Endothelial cell of umbilical vein (primary cell): ENCODE results near the gene KIF24. TPM values are rescaled to one million over a fixed set of nuclear protein-coding genes. Genes with fewer than 3 reads are reported as not detected.
"Not testable (repeated sequence)": the region's sequence is repeated elsewhere in the genome, so short reads cannot be mapped to it uniquely, and the experiment has no call there.

Source experiments
- BruUV-seq: library from RNA; stranded (reverse); fragments of 400-500 nt; replicated peaks from 2 replicates; lab custom pipeline; 2021; lab: Mats Ljungman, UMichigan
- CTCF ChIA-PET: fragments of 300-600, 350-600 bp; sonication (Branson Sonifier 250); formaldehyde crosslinking; loops from one replicate; lab custom pipeline; 2021; ENCODE audit warnings: antibody characterized with exemption, inconsistent platforms; lab: Charles Lee
- POLR2A ChIA-PET: fragments of 300-600, 350-600 bp; sonication (Branson Sonifier 250); formaldehyde crosslinking; loops from one replicate; lab custom pipeline; 2021; ENCODE audit warnings: antibody characterized with exemption, inconsistent platforms; lab: Charles Lee
- DNase-seq: peaks from one replicate; pipeline ENCODE4 v3.0.0-alpha.2; 2011; ENCODE audit warnings: low read depth, low spot score
- FAIRE-seq: peaks from 2 replicates; lab custom pipeline; 2011; peaks lifted over from hg19 to GRCh38; lab: Jason Lieb, UNC
- H2AFZ ChIP-seq: 2 replicates; pipeline ENCODE4 v1.6.0; 2012; ENCODE audit warnings: low read depth, low read length, control low read depth, inconsistent platforms
- H3K27ac ChIP-seq: 2 replicates; pipeline ENCODE4 v1.5.1; 2011; ENCODE audit warnings: low read depth, mild to moderate bottlenecking, control low read depth, low read length, moderate library complexity; ENCODE audit not compliant: insufficient read depth
- H3K27me3 ChIP-seq, 2 experiments: 2 replicates each; pipeline versions ENCODE4 v1.6.0 to v1.6.1; 2011; ENCODE audit warnings: low read length in 2 of 2, mixed read lengths in 1 of 2; ENCODE audit not compliant: control insufficient read depth in 2 of 2, insufficient read depth in 2 of 2
- H3K36me3 ChIP-seq, 2 experiments: 2 replicates in 1 of 2; 3 replicates in 1 of 2; pipeline ENCODE4 v1.5.1; 2011; ENCODE audit warnings: low read length in 2 of 2, mild to moderate bottlenecking in 1 of 2, moderate library complexity in 1 of 2; ENCODE audit not compliant: control insufficient read depth in 2 of 2, insufficient read depth in 2 of 2; ENCODE audit errors: extremely low read depth in 1 of 2
- H3K4me1 ChIP-seq: 3 replicates; pipeline ENCODE4 v1.5.1; 2011; ENCODE audit warnings: mild to moderate bottlenecking, low read length; ENCODE audit not compliant: control insufficient read depth, insufficient read depth; ENCODE audit errors: extremely low read depth
- H3K4me2 ChIP-seq: 2 replicates; pipeline ENCODE4 v1.6.1; 2011; ENCODE audit warnings: low read length, control low read depth, mixed read lengths; ENCODE audit not compliant: insufficient read depth
- H3K4me3 ChIP-seq, 3 experiments: fragments of 200-600 bp in 1 of 3; sonication (generic), shearing (Covaris generic) in 1 of 3; replicated peaks in 1 of 3; 2 replicates each; pipeline ENCODE4 v1.5.1; 2011 to 2016; ENCODE audit warnings: control low read depth in 3 of 3, low read length in 3 of 3, mild to moderate bottlenecking in 2 of 3, inconsistent platforms in 1 of 3, low read depth in 1 of 3, moderate library complexity in 1 of 3; ENCODE audit not compliant: insufficient read depth in 1 of 3
- H3K79me2 ChIP-seq: 2 replicates; pipeline ENCODE4 v1.6.0; 2012; ENCODE audit warnings: low read length, inconsistent platforms; ENCODE audit not compliant: control insufficient read depth, insufficient read depth
- H3K9ac ChIP-seq: replicated peaks from 2 replicates; pipeline ENCODE3; 2011; ENCODE audit warnings: low read length, control low read depth; ENCODE audit not compliant: insufficient read depth; ENCODE audit errors: extremely low read depth
- H3K9me1 ChIP-seq: replicated peaks from 3 replicates; pipeline ENCODE4 v1.6.0; 2011; ENCODE audit warnings: mild to moderate bottlenecking, low read length; ENCODE audit not compliant: control insufficient read depth, insufficient read depth; ENCODE audit errors: extremely low read depth
- H3K9me3 ChIP-seq: replicated peaks from 2 replicates; pipeline ENCODE4 v1.5.1; 2012; ENCODE audit warnings: low read length, inconsistent platforms; ENCODE audit not compliant: control insufficient read depth, insufficient read depth
- H4K20me1 ChIP-seq: replicated peaks from 2 replicates; pipeline ENCODE3; 2011; ENCODE audit warnings: mild to moderate bottlenecking, low read length; ENCODE audit not compliant: control insufficient read depth, insufficient read depth; ENCODE audit errors: extremely low read depth
- EZH2 ChIP-seq: IDR thresholded peaks from 2 replicates; pipeline ENCODE4 v1.6.1; 2012; ENCODE audit warnings: borderline replicate concordance, low read depth, mild to moderate bottlenecking, moderate library complexity, low read length, inconsistent platforms; ENCODE audit not compliant: severe bottlenecking
- FOS ChIP-seq: IDR thresholded peaks from 2 replicates; pipeline ENCODE4 v1.6.1; 2011; ENCODE audit warnings: mild to moderate bottlenecking, low read length, moderate library complexity, borderline replicate concordance; ENCODE audit not compliant: insufficient read depth
- JUN ChIP-seq: IDR thresholded peaks from 2 replicates; pipeline ENCODE4 v1.6.1; 2011; ENCODE audit warnings: borderline replicate concordance, low read depth; ENCODE audit not compliant: insufficient read length, insufficient read depth
- MYC ChIP-seq: IDR thresholded peaks from one replicate; pipeline ENCODE4 v1.6.1; 2011; ENCODE audit warnings: mild to moderate bottlenecking, low read depth, low read length
- dilution Hi-C: fragments of 300-500 bp; cut with MboI; formaldehyde crosslinking; loops from one replicate; pipeline ENCODE4 v1.15.0; 2019; ENCODE audit warnings: low sequenced_read_pairs; ENCODE audit not compliant: extremely low pct_ligation_motif_present
- intact Hi-C: fragments of 100-400 bp; cut with micrococcal nuclease; formaldehyde crosslinking; loops from one replicate; pipeline ENCODE4 v1.10.0; 2022
- polyA plus RNA-seq, 4 experiments: library from polyadenylated mRNA; depleted of rRNA in 3 of 4; stranded (reverse) in 3 of 4; unstranded in 1 of 4; fragments of >200 nt; gene quantifications; 2 replicates each; pipeline versions ENCODE4 v1.2.1 to v1.2.3, GENCODE V29; 2011 to 2012; ENCODE audit warnings: missing spikeins in 1 of 4
- total RNA-seq: library from RNA; stranded (reverse); gene quantifications from 2 replicates; pipeline ENCODE4 v1.2.3, GENCODE V29; 2021
- TF ChIP-seq, protein P1 (sequence below), 2 donors: IDR thresholded peaks; 1 replicate in 1 of 2; 2 replicates in 1 of 2; pipeline ENCODE4 v1.5.1; 2011; ENCODE audit warnings: low read length in 2 of 2, mild to moderate bottlenecking in 2 of 2, moderate library complexity in 2 of 2, control low read depth in 1 of 2, inconsistent platforms in 1 of 2, low read depth in 1 of 2; ENCODE audit not compliant: insufficient read depth in 1 of 2; ENCODE audit errors: extremely low read depth in 1 of 2

The KIF24 gene
- total and polyA plus RNA-seq, 2 donors (not counting 3 experiments of a cell fraction or from before 2014, with no cell fraction given), result 2.1 to 4.8 TPM

- Histone ChIP-seq H2AFZ (no peak overlapping the region), H4K20me1 (no peaks in the 10 kb centered on the region), H3K9me1 (no peaks in the 10 kb centered on the region), H3K79me2 (no peaks in the 10 kb centered on the region), H3K4me3 (no peak overlapping the region), H3K27ac (no peak overlapping the region), H3K36me3 (no peaks in the 10 kb centered on the region), H3K4me1 (no peaks in the 10 kb centered on the region), H3K27me3 (no peaks in the 10 kb centered on the region), H3K9ac (no peak overlapping the region), H3K9me3 (no peaks in the 10 kb centered on the region), H3K4me2 (no peak overlapping the region)
- FAIRE-seq (no peak), DNase-seq (no peak)
- intact Hi-C loops, result no loop called here
- BruUV-seq, result no TSS peak
- ChIA-PET POLR2A (no interaction called here), CTCF (no interaction called here)
- dilution Hi-C loops, result no loop called here
- TF ChIP-seq, protein P1, sequence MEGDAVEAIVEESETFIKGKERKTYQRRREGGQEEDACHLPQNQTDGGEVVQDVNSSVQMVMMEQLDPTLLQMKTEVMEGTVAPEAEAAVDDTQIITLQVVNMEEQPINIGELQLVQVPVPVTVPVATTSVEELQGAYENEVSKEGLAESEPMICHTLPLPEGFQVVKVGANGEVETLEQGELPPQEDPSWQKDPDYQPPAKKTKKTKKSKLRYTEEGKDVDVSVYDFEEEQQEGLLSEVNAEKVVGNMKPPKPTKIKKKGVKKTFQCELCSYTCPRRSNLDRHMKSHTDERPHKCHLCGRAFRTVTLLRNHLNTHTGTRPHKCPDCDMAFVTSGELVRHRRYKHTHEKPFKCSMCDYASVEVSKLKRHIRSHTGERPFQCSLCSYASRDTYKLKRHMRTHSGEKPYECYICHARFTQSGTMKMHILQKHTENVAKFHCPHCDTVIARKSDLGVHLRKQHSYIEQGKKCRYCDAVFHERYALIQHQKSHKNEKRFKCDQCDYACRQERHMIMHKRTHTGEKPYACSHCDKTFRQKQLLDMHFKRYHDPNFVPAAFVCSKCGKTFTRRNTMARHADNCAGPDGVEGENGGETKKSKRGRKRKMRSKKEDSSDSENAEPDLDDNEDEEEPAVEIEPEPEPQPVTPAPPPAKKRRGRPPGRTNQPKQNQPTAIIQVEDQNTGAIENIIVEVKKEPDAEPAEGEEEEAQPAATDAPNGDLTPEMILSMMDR (IDR thresholded peaks at IDR 0.05; ENCODE audit: extremely low read depth in 1 of 2, insufficient read depth in 1 of 2, low read depth in 1 of 2, low read length in 2 of 2), result no peak
- TF ChIP-seq EZH2, result no peak
- no peak for TF ChIP-seq FOS
Measured at GRCh38 chr9:34311499-34312185, 17.4 kb downstream of the KIF24 start.

DNA sequence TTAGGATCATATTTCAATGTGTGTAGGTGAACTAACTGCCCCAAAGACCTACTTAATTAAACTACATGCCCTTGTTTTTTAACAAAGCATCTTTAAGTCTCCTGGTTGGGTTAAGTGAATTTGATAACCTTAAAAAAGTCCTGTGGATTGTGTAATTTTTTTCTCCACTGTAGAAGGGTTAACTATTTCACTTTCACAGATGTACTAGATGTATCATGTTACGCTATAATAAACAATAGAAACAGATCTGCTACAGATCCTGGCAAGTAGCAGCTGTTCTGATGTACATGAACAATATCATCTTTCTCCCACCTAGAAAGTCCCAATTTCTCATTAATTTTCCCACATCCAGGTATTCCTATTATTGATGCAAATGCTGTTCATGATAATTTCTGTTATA, 18.9 kb downstream of the KIF24 start:
- H3K27me3 ChIP-seq, result no peaks in the 10 kb centered on the region
- no peaks in the 10 kb centered on the region for H3K36me3 ChIP-seq
- no peaks in the 10 kb centered on the region for H3K79me2 ChIP-seq
- CTCF ChIA-PET, result no interaction called here
- H3K27ac ChIP-seq, result no peak overlapping the region
- DNase-seq (no peak), FAIRE-seq (no peak)
- H3K4me2 ChIP-seq, result no peak overlapping the region
- no peak overlapping the region for H2AFZ ChIP-seq
- H3K4me3 ChIP-seq, result no peak overlapping the region
- POLR2A ChIA-PET, result no interaction called here
- BruUV-seq, result no TSS peak
- intact Hi-C loops, result no loop called here
- dilution Hi-C loops, result no loop called here
- H3K4me1 ChIP-seq, result no peaks in the 10 kb centered on the region
- no peak for TF ChIP-seq JUN
- TF ChIP-seq MYC, result no peak
- H3K9me3 ChIP-seq, result no peaks in the 10 kb centered on the region
- H3K9me1 ChIP-seq, result no peaks in the 10 kb centered on the region
- no peak overlapping the region for H3K9ac ChIP-seq
- no peaks in the 10 kb centered on the region for H4K20me1 ChIP-seq

GRCh38 chr9:34308316-34308715, 20.8 kb downstream of the KIF24 start:
- H3K4me2 ChIP-seq, H3K36me3 ChIP-seq, H2AFZ ChIP-seq, dilution Hi-C loops, H3K9me3 ChIP-seq, H4K20me1 ChIP-seq, H3K27ac ChIP-seq, POLR2A ChIA-PET, H3K9ac ChIP-seq, FAIRE-seq, H3K27me3 ChIP-seq, BruUV-seq, DNase-seq, H3K4me3 ChIP-seq, intact Hi-C loops, H3K9me1 ChIP-seq, H3K4me1 ChIP-seq, H3K79me2 ChIP-seq: not testable (repeated sequence)
- CTCF ChIA-PET, result interaction anchor here (0.7 kb wide), 1 partner anchor 236 kb away, joined by 3 read pairs; no protein-coding TSS in a partner anchor
